Testis (tissue), 2 donors: ENCODE data around the gene DMD.

Source experiments
- CTCF ChIP-seq, 3 experiments: fragments of 450-650 bp in 2 of 3; fragments of 200-600 bp in 1 of 3; sonication (generic) in 1 of 3; IDR thresholded peaks; one replicate each; pipeline ENCODE4 v1.5.1; 2016 to 2019; ENCODE audit warnings: antibody characterized with exemption in 3 of 3, mild to moderate bottlenecking in 2 of 3, moderate library complexity in 1 of 3
- POLR2A ChIP-seq: fragments of 450-650 bp; IDR thresholded peaks from one replicate; pipeline ENCODE4 v1.6.1; 2017; ENCODE audit warnings: antibody characterized with exemption, mild to moderate bottlenecking, moderate library complexity

DNA sequence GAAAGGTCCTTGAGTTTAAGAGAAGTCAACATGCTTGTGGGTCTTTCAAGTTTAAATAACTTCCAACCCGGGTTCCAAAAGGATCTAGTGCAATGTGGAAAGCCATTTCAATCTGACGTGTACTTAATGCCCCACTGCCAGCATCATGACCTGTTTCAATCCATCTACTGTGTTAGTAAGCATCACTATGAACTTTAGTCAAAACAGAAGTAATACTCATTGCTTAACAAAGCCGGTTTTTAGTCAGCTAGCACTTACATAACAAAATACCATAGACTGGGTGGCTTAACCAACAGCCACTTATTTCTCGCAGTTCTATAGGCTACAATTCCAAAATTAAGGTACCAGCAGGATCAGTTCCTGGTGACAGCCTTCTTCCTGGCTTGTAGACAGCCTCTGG, 677.5 kb downstream of the DMD start:
- TF ChIP-seq POLR2A, result no peak
- TF ChIP-seq CTCF (IDR thresholded peaks at IDR 0.05), result no peak
